Esophagus squamous epithelium (tissue), 5 donors: ENCODE data around the gene VRK3. TPM values are rescaled to one million over a fixed set of nuclear protein-coding genes. Genes with fewer than 3 reads are reported as not detected.
"Not testable (repeated sequence)": the region's sequence is repeated elsewhere in the genome, so short reads cannot be mapped to it uniquely, and the experiment has no call there.

Source experiments
- DNase-seq: peaks from one replicate; lab custom pipeline; 2025; lab: John Stamatoyannopoulos, UW
- H3K27ac ChIP-seq, 4 donors: fragments of 200-600 bp; sonication (generic); one replicate each; pipeline ENCODE4 v1.5.1; 2016 to 2019; ENCODE audit warnings: mild to moderate bottlenecking in 1 of 4
- H3K27me3 ChIP-seq, 4 donors: fragments of 200-600 bp; sonication (generic); 1 replicate in 3 of 4; 2 replicates in 1 of 4; pipeline versions ENCODE4 v1.5.1 to v1.6.0; 2017 to 2021; ENCODE audit warnings: antibody characterized with exemption in 1 of 4
- H3K36me3 ChIP-seq, 3 donors: fragments of 200-600 bp; sonication (generic); one replicate each; pipeline ENCODE4 v1.5.1; 2016 to 2019
- H3K4me1 ChIP-seq, 3 donors: fragments of 200-600 bp; sonication (generic); one replicate each; pipeline ENCODE4 v1.5.1; 2017 to 2019
- H3K4me3 ChIP-seq, 4 donors: fragments of 200-600 bp; sonication (generic); 1 replicate in 3 of 4; 2 replicates in 1 of 4; pipeline ENCODE4 v1.5.1; 2016 to 2019; ENCODE audit warnings: mild to moderate bottlenecking in 2 of 4, moderate library complexity in 1 of 4
- H3K9me3 ChIP-seq, 3 donors: fragments of 200-600 bp; sonication (generic); one replicate each; pipeline ENCODE4 v1.5.1; 2016 to 2019
- CTCF ChIP-seq, 6 experiments: fragments of 450-650 bp in 4 of 6; fragments of 200-600 bp in 2 of 6; sonication (generic) in 2 of 6; IDR thresholded peaks; one replicate each; pipeline ENCODE4 v1.5.1; 2016 to 2019; ENCODE audit warnings: antibody characterized with exemption in 6 of 6, mild to moderate bottlenecking in 4 of 6, moderate library complexity in 4 of 6
- POLR2A ChIP-seq, 4 donors: fragments of 450-650 bp; IDR thresholded peaks; one replicate each; pipeline ENCODE4 v1.6.1; 2017; ENCODE audit warnings: antibody characterized with exemption in 4 of 4, mild to moderate bottlenecking in 4 of 4, moderate library complexity in 3 of 4
- WGBS, 2 donors: methylation state at CpG; one replicate each; pipeline ENCODE4 v1.1.5; 2018; 5-methylcytosine and 5-hydroxymethylcytosine counted together
- intact Hi-C: fragments of 100-400 bp; cut with DNase I; formaldehyde crosslinking; loops from one replicate; pipeline ENCODE4 v1.15.0; 2022
- total RNA-seq, 4 donors: library from RNA; depleted of rRNA; stranded (reverse); fragments of >200 nt; gene quantifications; one replicate each; pipeline ENCODE4 v1.1.0, GENCODE V29; 2016
- donor health status: DM: yes; HTN: yes; CAD: no.

The VRK3 gene, protein sequence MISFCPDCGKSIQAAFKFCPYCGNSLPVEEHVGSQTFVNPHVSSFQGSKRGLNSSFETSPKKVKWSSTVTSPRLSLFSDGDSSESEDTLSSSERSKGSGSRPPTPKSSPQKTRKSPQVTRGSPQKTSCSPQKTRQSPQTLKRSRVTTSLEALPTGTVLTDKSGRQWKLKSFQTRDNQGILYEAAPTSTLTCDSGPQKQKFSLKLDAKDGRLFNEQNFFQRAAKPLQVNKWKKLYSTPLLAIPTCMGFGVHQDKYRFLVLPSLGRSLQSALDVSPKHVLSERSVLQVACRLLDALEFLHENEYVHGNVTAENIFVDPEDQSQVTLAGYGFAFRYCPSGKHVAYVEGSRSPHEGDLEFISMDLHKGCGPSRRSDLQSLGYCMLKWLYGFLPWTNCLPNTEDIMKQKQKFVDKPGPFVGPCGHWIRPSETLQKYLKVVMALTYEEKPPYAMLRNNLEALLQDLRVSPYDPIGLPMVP
- total RNA-seq, result 10 to 100 TPM; 12.7 to 26.1 (median 20.9) TPM

DNA sequence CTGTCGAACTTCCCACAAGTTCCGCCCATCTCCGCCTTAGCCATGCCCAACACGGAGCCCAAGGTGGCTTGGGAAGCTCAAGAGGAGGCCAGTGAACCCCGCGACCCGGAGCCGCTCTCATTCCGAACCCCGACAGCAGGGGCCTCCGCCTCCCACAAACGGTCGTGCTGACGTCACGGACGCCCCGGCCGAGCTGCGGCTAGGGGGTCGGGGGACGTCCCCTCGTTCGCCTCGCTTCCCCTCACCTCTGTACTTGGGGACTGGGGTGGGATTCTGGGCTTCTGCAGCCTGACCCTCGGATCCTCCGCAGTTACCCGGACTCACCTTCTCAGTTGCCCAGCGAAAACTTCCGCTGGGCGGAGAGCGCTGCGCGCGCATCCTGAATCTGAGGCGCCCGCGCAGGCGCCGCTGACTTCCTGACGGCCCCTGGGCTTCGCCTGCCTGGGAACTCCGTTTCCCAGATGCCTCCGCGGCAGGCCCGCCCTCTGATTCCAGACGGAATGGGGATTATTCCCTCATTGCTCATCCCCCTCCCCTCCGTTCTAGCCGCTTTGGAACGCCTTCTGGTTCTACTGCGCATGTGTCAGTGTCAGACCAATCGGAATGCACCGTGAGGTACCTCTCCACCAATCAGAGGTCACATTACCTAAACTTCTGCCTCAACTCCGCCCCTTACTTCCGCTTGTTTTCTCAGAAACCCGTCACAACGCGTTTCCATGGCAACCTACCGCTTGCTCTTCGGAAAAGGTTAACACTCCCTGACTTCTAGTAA, at the start of gene VRK3:
Gene VRK3, minus strand, starts transcription at position 351 of the 772 bp plus-strand sequence. CDS start 9,210 bp downstream, outside the sequence.
- peaks cover 17 to 50% (median 29%) of the 10 kb centered on the region in 3 donors for H3K4me1 ChIP-seq
- peak in 4 of 6 experiments; percentile 12 to 44 (median 21) for TF ChIP-seq CTCF (IDR thresholded peaks at IDR 0.05)
- peak in 3 of 4 donors; percentile 57 to 82 (median 72) for TF ChIP-seq POLR2A (IDR thresholded peaks at IDR 0.05)
- DNase-seq, result peak; percentile 94

GRCh38 chr19:50068382-50068781, 43.2 kb upstream of the VRK3 start:
- H3K4me3 ChIP-seq, intact Hi-C loops, H3K36me3 ChIP-seq, H3K4me1 ChIP-seq, DNase-seq, H3K9me3 ChIP-seq, H3K27ac ChIP-seq, H3K27me3 ChIP-seq: not testable (repeated sequence)
- 65 to 81% methylated on average over 5 of the region's 5 CpGs for WGBS, 2 donors

More for the DNA sequence above, at the start of gene VRK3:
- WGBS, 2 donors, result 0 to 1% methylated on average over 18 to 26 of the region's 59 CpGs
- intact Hi-C loops, result no loop called here
- H3K4me3 ChIP-seq, result peak within 1 kb of the TSS; percentile 77 to 96 (median 92)
- H3K27me3 ChIP-seq, result no peaks in the 10 kb centered on the region
- H3K36me3 ChIP-seq, result peaks cover 0 to 33% (median 0%) of the 10 kb centered on the region in 3 donors
- no peaks in the 10 kb centered on the region for H3K9me3 ChIP-seq
- H3K27ac ChIP-seq, result peak within 1 kb of the TSS; percentile 95 to 97 (median 97)

DNA sequence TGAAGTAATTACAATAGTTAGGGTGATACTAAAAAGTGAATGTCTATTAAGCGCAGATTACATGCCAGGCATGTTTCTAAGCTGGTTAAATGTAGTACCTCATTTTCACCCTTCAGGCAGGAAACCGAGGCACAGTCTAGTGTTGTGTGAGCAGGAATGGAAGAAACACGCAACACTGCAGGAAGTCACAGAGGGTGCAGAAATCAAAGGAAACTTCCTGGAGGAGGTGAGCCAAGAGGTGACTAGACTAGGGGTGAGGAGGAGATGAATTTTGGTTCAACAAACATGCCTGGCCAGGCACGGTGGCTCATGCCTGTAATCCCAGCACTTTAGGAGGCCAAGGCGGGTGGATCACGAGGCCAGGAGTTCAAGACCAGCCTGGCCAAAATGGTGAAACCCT, 42.4 kb upstream of the VRK3 start:
- DNase-seq, result no peak
- H3K4me1 ChIP-seq, result no peaks in the 10 kb centered on the region
- no peak overlapping the region for H3K4me3 ChIP-seq
- intact Hi-C loops, result no loop called here
- 70 to 76% methylated on average over 6 of the region's 6 CpGs for WGBS, 2 donors
- no peaks in the 10 kb centered on the region for H3K9me3 ChIP-seq
- H3K27ac ChIP-seq, result no peak overlapping the region
- TF ChIP-seq CTCF (IDR thresholded peaks at IDR 0.05) (no peak), POLR2A (IDR thresholded peaks at IDR 0.05) (no peak)
- H3K27me3 ChIP-seq, result no peaks in the 10 kb centered on the region
- H3K36me3 ChIP-seq, result no peaks in the 10 kb centered on the region

- 71 to 82% methylated on average over 7 to 10 of the region's 10 CpGs for WGBS, 2 donors
- H3K36me3 ChIP-seq, result no peaks in the 10 kb centered on the region
- H3K27ac ChIP-seq, result no peak overlapping the region
- intact Hi-C loops, result no loop called here
- TF ChIP-seq CTCF (IDR thresholded peaks at IDR 0.05) (no peak), POLR2A (IDR thresholded peaks at IDR 0.05) (no peak)
- no peaks in the 10 kb centered on the region for H3K4me1 ChIP-seq
- peaks cover 0 to under 1% (median 0%) of the 10 kb centered on the region in 3 donors for H3K9me3 ChIP-seq
- H3K27me3 ChIP-seq, result no peaks in the 10 kb centered on the region
- no peak for DNase-seq
- no peak overlapping the region for H3K4me3 ChIP-seq
These were observed 40.8 kb upstream of the VRK3 start for GRCh38 chr19:50065938-50066337.

DNA sequence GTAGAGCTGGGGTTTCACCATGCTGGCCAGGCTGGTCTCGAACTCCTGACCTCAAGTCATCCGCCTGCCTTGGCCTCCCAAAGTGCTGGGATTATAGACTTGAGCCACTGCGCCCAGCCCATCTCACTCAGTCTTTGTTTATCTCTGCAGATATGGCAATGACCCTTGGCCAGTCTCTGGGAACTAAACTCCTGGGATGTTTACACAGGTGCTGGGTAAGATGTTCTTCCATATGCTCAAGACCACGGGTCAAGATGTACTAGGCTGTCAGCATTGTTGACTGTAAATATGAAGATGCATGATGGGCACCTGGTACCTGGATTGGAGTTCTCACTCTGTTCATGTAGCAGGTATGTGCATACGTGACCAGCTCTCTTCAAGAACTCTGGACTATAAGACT, 36.5 kb upstream of the VRK3 start:
- peaks cover 0 to 34% (median 24%) of the 10 kb centered on the region in 3 donors for H3K9me3 ChIP-seq
- intact Hi-C loops, result no loop called here
- 57 to 74% methylated on average over 5 of the region's 5 CpGs for WGBS, 2 donors
- H3K27me3 ChIP-seq, result no peaks in the 10 kb centered on the region
- H3K4me3 ChIP-seq, result no peak overlapping the region
- no peak for DNase-seq
- no peak for TF ChIP-seq POLR2A (IDR thresholded peaks at IDR 0.05)
- no peak for TF ChIP-seq CTCF (IDR thresholded peaks at IDR 0.05)
- no peaks in the 10 kb centered on the region for H3K4me1 ChIP-seq
- H3K36me3 ChIP-seq, result no peaks in the 10 kb centered on the region
- no peak overlapping the region for H3K27ac ChIP-seq
